Hematopoietic multipotent progenitor cell treated with erythropoietin and hydrocortisone succinate and interleukin-3 and kit ligand, for 15 days (in vitro differentiated cells): ENCODE results near the gene NDUFC1.
"Not testable (repeated sequence)": the region's sequence is repeated elsewhere in the genome, so short reads cannot be mapped to it uniquely, and the experiment has no call there.

Experiments
- DNase-seq: peaks from one replicate; pipeline ENCODE4 v3.0.0-alpha.2; 2015; ENCODE audit warnings: low spot score

NDUFC1 gene

DNA sequence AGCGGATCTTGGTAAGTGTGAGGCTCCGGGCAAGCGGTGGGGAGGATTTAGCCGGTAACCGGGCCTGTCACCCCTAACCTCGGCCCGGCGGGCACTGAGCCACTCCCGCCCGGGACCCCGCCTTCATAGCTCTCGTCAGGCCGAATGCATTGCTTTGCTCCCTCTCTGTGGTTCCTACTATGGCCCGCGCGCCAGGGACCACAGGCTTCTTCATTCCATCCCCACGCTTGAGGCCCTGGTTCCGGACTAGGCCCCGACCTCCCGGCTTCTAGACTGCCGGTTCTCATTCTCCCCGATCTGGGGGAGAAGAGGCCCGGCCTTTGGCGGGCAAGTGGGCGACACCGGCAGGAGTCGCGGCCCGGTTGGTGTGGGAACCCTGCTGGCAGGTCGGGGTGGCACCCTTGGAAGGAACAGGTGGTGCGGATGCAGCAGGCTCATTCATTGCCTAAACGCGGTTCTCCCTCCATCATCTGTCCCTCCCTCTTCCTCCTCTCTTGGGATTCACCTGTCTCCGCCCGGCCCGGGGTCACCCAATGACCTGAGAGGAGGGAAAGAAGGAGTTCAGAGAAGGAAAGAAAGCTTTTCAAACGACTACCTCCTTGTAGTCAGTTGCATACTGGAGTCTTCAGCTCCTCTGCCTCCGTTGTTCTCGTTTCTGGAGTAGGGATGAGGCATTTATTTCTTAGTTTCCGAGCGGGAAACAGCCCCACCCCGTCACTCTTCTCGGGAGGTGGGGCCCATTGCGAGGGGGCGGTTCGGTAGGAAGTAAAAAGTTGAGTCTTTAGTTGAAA lies at the start of gene NDUFC1:
Gene NDUFC1 (minus strand): TSS at position 657 of the 791 bp plus-strand sequence. CDS start 6,679 bp downstream, outside the sequence.
- peak; percentile 44 for DNase-seq

DNA sequence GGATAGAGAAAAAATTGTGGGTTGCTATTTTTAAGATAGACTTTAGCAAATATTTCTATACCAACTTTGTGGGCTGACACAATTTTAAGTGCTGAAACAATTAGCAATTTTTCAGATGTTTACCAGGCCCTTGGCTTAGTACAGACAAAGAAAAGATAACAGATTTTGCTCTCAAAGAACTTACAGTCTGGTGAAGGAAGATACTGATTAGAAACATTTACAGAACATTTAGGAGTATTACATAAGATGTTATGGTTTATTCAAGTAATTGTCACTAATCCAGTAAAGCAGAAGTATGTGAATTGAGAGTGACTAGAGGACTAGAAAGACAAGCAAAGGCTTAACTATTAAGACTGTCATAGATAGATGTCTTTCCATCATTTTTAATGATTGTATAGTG lies 35.3 kb upstream of the NDUFC1 start:
- peak; percentile 16 for DNase-seq

- DNase-seq, result no peak
Measured at GRCh38 chr4:139333046-139333445, 30.8 kb upstream of the NDUFC1 start.

DNA sequence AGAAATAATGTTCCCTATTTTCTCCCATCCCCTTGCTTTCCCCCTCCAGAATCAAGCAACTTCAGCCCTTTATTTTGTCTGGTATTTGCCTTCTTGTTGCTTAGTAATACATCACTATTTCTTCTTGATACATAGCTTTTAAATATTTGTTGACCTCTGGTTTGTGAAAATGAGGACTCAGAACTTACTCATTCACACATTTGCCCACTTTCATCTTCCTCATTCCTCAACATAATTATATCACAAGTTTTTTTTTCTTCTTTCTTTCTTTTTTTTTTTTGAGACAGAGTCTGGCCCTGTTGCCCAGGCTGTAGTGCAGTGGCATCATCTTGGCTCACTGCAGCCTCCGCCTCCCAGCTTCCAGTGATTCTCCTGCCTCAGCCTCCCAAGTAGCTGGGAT lies 28.9 kb upstream of the NDUFC1 start:
- no peak for DNase-seq

- DNase-seq, result no peak
Measured at GRCh38 chr4:139330283-139330682, 28.0 kb upstream of the NDUFC1 start.

DNA sequence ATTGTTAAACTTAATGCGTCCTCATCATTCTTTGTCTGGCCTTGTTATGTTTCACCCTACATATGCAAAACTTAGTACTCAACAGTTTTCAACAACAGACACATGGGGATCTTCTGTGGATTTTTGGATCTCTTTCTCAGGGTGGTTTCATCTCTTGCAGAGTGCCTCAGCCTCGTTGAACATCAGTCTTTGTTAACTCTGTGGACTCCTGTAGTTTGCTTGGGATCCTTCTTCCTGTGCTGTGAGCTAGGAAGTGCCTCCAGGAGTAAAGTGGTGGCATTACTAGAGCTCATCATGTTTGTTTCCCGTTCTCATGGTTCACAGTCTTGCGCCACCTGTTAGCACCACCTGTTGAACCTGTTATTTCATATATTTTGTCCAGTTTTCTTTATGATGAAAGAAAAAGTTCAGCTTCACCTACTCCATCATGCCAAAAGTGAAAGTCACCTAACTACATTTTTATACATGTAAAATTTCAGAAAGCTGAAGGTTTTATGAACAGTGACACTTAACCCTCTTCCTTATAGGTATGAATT lies 27.5 kb upstream of the NDUFC1 start:
- no peak for DNase-seq

- DNase-seq, result no peak
Measured at GRCh38 chr4:139324620-139325019, 22.3 kb upstream of the NDUFC1 start.

- DNase-seq, result not testable (repeated sequence)
Measured at GRCh38 chr4:139322541-139322940, 20.3 kb upstream of the NDUFC1 start.

DNA sequence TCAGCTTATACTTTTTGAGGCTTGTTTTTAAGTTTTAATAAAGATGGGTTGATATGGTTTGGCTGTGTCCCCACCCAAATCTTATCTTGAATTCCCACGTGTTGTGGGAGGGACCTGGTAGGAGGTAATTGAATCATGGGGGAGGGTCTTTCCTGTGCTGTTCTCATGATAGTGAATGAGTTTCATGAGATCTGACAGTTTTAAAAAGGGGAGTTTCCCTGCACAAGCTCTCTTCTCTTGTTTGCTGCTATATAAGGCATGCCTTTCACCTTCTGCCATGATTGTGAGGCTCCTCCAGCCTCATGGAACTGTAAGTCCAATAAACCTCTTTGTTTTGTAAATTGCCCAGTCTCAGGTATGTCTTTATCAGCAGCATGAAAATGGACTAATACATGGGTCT lies 19.8 kb upstream of the NDUFC1 start:
- not testable (repeated sequence) for DNase-seq

DNA sequence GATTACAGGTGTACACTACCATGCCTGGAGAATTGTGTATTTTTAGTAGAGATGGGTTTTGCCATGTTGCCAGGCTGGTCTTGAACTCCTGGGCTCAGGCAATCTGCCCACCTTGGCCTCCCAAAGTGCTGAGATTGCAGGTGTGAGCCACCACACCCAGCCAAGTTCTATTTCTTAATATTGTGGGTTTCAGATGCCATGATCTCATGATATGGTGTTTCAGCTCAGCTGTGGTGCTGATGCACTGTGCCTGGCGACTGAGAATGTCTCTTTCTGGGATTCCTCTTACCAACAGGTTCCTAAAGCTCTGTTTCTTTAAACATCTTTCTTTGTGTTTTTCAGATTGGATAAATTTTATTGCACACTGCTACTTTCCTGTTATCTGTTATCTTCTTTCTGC lies 17.3 kb upstream of the NDUFC1 start:
- no peak for DNase-seq

DNA sequence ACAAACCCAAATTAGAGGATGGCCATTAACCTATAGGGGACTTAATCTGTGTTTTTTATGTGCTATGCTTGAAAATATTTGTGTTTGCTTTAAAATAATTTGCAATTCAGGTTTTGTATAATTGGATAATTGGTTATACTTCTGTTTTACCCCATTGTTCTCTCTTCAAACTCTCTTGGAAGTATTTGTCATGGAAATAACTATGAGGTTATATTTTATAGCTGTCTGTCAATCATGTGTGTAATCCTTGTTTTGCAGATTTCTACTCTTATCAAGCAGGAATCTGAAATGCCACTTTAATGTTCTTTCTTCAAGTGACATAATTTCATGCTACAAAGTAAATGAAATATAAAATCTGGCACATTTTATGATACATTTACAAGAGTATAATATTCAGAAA lies 15.4 kb upstream of the NDUFC1 start:
- DNase-seq, result no peak

DNA sequence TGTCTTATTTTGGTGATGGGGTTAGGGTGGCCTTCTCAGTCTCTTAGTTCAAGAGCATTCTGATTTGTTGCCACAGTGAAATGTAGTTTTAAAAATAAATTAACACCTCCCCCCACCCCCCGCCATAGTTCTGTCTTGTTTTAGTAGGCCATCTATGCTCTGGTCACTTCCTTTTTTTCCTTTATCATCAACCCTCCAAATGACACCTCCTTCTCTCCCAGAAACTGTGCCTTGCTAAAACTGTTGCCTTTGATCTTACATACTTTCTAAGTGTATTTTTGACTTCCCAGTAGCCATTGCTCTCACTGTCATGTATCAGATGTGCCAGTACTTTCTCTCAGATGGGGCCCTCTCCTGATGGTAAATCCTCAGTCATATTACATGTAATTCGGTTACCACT lies 14.5 kb upstream of the NDUFC1 start:
- no peak for DNase-seq

DNA sequence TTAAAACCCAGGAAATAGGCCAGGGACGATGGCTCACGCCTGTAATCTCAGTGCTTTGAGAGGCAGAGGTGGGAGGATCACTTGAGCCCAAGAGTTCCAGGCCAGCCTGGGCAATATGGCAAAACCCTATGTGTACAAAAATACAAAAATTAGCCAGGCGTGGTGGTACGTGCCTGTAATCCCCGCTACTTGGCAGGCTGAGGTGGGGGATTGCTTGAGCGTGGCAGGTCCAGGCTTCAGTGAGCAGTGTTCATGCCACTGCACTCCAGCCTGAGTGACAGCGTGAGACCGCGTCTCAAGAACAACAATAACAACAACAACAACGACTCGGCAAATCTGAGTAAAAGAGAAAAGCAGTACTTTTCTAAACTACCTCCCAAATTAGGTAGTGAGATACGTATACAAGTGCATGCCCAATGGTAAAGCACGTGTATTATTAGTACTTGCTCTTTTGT lies 13.0 kb upstream of the NDUFC1 start:
- peak; percentile 34 for DNase-seq

DNA sequence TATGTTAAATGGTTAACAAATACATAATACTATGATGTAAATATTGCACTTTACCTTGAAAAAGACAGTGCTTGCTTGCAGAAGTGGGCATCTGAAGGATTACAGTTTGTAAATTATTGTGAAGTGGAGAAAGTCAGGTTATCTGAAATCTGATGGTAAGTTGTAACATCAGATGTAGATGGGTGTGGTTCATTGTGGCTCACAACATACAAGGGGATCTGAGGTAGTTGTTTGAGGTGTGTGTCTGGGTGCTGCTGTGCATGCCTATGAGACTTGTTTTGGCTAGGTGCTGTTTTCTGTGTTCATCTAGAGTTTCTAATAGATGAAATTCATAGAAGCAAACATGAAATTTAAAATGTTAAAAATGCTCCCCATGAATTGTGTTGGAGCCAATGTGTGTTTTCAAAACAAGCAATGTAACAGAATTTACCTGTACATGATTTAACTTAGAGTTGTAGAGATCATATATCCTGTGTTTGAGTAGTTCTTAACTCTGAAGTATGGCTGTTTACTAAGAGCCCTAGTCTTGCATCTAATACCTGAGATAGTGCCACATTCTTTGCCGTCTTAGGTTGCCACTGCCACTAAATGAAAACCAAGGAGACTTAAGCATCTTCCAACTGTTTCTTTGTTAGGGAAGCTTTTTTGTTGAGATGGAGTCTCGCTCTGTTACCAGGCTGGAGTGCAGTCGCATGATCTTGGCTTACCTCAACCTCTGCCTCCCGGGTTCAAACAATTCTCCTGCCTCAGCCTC lies 11.9 kb upstream of the NDUFC1 start:
- no peak for DNase-seq

GRCh38 chr4:139313414-139313813 lies 11.1 kb upstream of the NDUFC1 start:
- DNase-seq, result not testable (repeated sequence)

- DNase-seq, result no peak
Measured at GRCh38 chr4:139312552-139313332, 10.5 kb upstream of the NDUFC1 start.

- no peak for DNase-seq
Measured at GRCh38 chr4:139311909-139312308, 9.6 kb upstream of the NDUFC1 start.

DNA sequence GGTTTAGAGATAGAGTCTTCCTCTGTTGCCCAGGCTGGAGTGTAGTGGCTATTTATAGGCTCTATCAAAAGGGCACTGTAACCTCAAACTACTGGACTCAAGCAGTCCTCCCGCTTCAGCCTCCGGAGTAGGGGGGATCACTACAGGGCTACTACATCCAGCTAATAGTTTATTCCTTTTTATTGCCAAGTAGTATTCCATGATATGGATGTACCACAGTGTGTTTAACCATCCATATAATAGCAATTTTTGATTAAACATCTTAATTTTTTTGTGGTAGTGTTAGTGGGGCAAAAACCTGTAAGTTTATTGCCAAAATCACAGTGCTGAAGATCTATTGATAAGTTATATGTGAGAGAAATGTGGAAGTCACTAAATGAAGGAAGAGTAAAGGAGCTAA lies 2.6 kb upstream of the NDUFC1 start:
- DNase-seq, result no peak

DNA sequence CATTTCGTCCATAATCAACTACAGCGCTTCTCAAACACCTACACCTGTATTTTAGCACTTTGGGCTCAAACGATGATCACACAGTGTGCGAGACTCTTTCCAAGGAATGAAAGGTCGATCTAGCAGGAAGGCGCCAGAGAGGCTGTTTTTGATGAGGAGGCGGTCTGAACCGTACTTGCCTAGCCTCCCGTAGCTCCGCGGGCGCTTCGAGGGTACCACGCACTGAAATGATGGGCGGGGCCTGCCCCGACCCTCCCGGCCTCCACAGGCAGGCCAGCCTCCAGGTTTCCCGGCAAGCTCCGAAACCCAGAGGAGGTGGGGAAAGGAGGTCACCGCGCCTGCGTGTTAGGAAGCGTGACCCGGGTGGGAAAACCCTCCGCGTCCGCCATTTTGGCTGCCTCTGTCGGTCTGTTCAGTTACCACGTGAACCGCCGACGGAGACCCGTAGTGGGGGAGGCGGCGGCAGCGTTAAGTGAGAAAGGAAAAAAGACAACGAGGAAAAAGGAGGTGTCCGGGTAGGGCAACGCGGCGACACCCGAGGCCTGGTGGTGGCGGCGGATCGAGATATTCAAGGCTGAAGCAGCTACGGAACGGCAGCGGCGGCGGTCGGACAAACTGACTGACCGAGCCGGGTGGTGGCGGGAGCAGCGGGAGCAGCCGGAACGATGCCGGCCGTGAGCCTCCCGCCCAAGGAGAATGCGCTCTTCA lies 1.0 kb downstream of the NDUFC1 start, which contains the start of gene NAA15:
Gene NAA15 (plus strand): TSS at position 393 of the 708 bp plus-strand sequence. CDS start 273 bp downstream, at position 666.
- peak; percentile 98 for DNase-seq

GRCh38 chr4:139300431-139301112 lies 1.7 kb downstream of the NDUFC1 start:
- DNase-seq, result peak; percentile 60

GRCh38 chr4:139299536-139299935 lies 2.7 kb downstream of the NDUFC1 start:
- DNase-seq, result no peak
